HG02885 (cell line): ENCODE data around the gene EPM2A.
"Not testable (repeated sequence)": the region's sequence is repeated elsewhere in the genome, so short reads cannot be mapped to it uniquely, and the experiment has no call there.

ENCODE experiments used
- ATAC-seq: cut with Tn5 transposase; IDR thresholded peaks from one replicate; pipeline ENCODE4 v1.9.1; 2021; ENCODE audit warnings: mild to moderate bottlenecking; ENCODE audit not compliant: unreplicated experiment, poor library complexity

The EPM2A gene

DNA sequence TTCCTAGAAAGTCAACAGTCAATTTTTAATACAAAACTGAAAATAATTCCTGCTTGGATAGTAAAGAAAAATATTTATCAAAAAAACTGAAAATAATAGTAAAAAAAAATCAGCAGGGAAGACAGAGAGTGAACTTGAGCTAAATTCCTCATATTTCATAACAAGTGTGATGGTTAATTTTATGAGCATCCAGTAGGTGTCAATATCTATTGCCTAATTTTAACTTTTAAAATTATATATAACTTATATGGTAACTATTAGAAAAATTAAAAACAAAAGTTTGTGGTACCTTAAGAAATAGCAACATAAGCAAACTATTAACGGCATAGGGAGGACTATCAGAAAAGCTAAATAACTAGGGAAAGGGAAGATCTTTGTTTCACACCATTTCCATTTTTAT, 2.1 kb downstream of the EPM2A start:
- ATAC-seq: no peak

GRCh38 chr6:145731447-145731846, 3.9 kb downstream of the EPM2A start:
- ATAC-seq: no peak

DNA sequence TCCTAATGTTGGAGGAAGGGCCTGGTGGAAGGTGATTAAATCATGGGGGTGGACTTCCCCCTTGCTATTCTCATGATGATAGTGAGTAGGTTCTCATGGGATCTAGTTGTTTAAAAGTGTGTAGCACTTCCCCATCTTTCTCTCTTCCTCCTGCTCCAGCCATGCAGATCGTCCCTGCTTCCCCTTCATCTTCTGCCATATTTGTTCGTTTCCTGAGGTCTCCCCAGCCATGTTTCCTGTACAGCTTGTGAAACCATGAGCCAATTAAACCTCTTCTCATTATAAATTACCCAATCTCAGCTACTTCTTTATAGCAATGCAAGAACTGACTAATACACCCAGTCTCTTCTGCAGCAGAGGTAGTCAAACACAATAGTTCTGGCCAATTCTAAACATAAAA, 5.4 kb downstream of the EPM2A start:
- ATAC-seq: no peak

DNA sequence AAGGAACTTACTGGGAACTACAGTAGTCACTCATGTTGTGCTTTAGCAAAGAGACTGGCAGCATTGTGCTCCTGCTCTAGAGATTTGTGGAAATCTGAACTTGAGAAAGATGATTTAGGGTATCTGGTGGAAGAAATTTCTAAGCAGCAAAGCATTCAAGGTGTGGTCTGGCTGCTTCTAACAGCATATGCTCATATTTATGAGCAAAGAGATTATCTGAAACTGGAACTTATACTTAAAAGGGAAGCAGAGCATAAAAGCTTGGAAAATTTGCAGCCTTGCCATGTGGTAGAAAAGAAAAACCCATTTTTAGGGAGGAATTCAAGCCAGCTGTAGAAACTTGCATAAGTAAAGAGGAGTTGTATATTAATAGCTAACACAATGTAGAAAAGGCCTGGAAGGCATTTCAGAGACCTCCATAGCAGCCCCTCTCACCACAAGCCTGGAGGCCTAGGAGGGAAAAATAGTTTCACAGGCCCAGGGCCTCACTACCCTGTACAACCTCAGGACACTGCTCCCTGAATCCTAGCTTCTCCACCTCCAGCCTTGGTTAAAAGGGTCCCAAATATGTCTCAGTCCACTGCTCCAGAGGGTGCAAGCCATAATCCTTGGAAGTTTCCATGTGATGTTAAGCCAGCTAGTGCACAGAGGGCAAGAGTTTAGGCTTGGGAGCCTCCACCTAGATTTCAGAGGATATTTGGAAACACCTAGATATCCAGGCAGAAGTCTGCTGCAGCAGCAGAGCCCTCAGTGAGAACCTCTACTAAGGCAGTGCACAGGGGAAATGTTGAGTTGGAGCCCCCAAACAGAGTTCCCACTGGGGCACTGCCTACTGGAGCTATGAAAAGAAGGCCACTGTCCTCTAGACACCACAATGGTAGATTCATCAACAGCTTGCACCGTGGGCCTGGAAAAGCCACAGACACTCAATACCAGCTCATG, 6.6 kb downstream of the EPM2A start:
- no peak for ATAC-seq

DNA sequence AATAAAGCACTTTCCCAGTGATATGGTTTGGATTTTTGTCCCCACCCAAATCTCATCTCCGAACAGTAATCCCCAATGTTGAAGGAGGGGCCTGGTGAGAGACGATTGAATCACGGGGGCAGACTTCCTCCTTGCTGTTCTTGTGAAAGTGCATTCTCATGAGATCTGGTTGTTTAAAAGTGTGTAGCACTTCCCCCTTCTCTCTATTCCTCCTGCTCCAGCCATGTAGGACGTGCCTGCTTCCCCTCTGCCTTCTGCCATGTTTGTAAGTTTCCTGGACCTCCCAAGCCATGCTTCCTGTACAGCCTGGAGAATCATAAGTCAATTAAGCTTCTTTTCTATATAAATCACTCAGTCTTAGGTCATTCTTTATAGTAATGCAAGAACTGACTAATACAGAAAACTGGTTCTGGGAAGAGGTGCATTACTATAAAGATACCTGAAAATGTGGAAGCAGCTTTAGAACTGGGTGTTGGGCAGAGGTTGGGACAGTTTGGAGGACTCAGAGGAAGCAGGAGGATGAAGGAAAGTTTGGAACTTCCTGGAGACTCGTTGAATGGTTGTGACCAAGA, 7.4 kb downstream of the EPM2A start:
- ATAC-seq: no peak

GRCh38 chr6:145725570-145725969, 9.8 kb downstream of the EPM2A start:
- no peak for ATAC-seq

DNA sequence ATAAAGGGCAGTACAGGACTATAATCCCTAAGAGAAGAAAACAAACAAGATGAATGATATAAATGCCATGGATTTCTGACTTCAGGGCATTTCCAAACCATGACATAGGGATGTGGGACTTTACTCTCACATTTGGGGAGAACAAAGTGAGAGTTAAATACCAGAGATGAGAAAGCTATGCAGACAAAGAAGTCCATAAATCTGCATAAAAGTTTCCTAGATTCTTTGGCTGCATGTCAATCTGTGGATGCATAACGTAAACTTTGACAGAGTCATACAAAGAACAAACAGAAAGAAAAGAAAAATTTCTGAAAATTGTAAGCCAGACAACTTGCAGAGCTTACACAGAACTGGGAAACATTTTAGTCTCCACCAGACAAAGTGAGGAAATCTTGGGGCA, 11.7 kb downstream of the EPM2A start:
- ATAC-seq: no peak

GRCh38 chr6:145722190-145722589, 13.1 kb downstream of the EPM2A start:
- ATAC-seq: no peak

- no peak for ATAC-seq
These were observed 14.2 kb downstream of the EPM2A start for GRCh38 chr6:145721144-145721543.

- no peak for ATAC-seq
These were observed 19.9 kb downstream of the EPM2A start for GRCh38 chr6:145715426-145715825.

DNA sequence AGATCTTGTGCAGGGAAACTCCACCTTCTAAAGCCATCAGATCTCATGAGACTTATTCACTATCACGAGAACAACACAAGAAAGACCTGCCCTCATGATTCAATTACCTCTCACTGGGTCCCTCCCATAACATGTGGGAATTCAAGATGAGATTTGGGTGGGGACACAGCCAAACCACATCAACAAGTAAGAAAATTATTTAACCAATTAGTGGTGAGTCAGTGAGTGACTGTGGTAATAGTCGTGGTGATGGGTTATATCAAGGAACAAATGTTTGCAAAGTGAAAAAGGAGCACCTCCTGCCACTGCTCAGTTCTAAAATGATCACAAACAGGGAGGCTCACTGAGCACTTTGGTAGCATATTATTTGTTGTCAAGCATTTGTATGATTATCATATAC, 20.6 kb downstream of the EPM2A start:
- ATAC-seq: no peak

- ATAC-seq: no peak
These were observed 21.5 kb downstream of the EPM2A start for GRCh38 chr6:145713773-145714172.

- no peak for ATAC-seq
These were observed 23.9 kb downstream of the EPM2A start for GRCh38 chr6:145711372-145711771.

- ATAC-seq: no peak
These were observed 27.9 kb downstream of the EPM2A start for GRCh38 chr6:145707397-145707796.

- ATAC-seq: no peak
These were observed 29.8 kb downstream of the EPM2A start for GRCh38 chr6:145705561-145705960.

GRCh38 chr6:145704143-145704781, 31.1 kb downstream of the EPM2A start:
- ATAC-seq: no peak

- no peak for ATAC-seq
These were observed 35.9 kb downstream of the EPM2A start for GRCh38 chr6:145699462-145699861.

DNA sequence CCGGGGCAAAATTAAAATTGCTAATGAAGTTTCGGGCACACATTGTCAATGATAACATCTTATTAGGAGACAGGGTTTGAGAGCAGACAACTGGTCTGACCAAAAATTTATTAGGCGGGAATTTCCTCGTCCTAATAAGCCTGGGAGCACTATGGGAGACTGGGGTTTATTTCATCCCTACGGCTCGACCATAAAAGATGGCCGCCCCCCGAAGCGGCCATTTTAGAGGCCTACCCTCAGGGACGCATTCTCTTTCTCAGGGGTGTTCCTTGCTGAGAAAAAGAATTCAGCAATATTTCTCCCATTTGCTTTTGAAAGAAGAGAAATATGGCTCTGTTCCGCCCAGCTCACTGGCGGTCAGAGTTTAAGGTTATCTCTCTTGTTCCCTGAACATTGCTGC, 37.9 kb downstream of the EPM2A start:
- ATAC-seq: not testable (repeated sequence)

- no peak for ATAC-seq
These were observed 41.1 kb downstream of the EPM2A start for GRCh38 chr6:145694083-145694737.

- no peak for ATAC-seq
These were observed 44.4 kb downstream of the EPM2A start for GRCh38 chr6:145690969-145691368.

GRCh38 chr6:145689529-145689928, 45.8 kb downstream of the EPM2A start:
- no peak for ATAC-seq
